ENCODE measurements around the gene SFN. TPM values are rescaled to one million over a fixed set of nuclear protein-coding genes. Genes with fewer than 3 reads are reported as not detected.
A peak's percentile ranks its signal among the peaks of the same experiment; 100 is the strongest.

Gene SFN
- total and polyA plus RNA-seq, 2 of the 13 experiments (the other 11 are each of a cell fraction or from before 2014, with no cell fraction given): 4.3 to 5.6 TPM

DNA sequence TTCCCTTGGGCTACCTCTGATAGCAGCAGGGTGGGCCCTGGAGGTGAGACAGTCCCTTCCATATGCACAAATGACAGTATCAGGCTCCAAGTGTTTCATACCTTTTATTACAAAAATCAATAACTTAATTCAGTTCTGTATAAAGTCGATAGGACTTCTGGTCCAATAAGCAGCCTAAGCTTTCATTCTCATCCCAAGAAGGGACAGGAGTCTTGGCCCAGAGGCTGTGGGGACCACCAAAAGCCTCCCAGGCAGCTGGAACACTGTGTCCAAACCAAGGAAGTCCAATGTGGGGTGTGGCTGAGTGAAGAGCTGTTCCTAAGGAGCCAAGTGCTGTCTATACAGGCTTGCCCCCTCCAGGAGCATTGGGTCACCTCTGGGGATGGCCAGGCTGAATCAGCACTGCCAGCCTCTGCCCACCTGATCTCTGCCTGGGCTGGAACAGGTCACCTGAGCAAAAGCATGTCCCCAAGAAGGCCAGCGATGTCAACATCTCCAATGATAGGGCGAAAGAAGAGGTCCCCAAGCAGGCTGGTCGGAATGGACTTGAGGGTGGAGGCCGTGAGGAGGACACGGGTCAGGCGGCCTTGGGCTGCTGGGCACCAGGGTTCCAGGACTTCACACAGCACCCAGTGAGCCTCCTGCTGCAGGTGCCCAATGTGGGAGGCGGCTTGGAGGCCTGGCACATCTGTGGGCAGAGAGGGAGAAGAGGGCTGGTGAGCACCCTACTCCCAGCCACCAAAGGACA, 48.6 kb downstream of the SFN start (continued):
- TF ChIP-seq ARID3A (IDR thresholded peaks at IDR 0.05; ENCODE audit: low read depth, low read length) (no peak), ASH2L (IDR thresholded peaks at IDR 0.05; ENCODE audit: insufficient read length, low read depth, low read length) (no peak), MXD3 (CRISPR knock-in tag; IDR thresholded peaks at IDR 0.05) (0 out of 2 replicates have a peak, but pooled peaks have one; percentile 27), ZSCAN22 (CRISPR knock-in tag; IDR thresholded peaks at IDR 0.05) (no peak), ZNF567 (CRISPR knock-in tag; IDR thresholded peaks at IDR 0.05; ENCODE audit: borderline replicate concordance) (no peak), RXRB (CRISPR knock-in tag; IDR thresholded peaks at IDR 0.05; ENCODE audit: borderline replicate concordance) (no peak), CHD2 (IDR thresholded peaks at IDR 0.05; ENCODE audit: low read depth, low read length) (no peak), MTA1 (CRISPR knock-in tag; IDR thresholded peaks at IDR 0.05; ENCODE audit: borderline replicate concordance) (no peak), DPF2 (CRISPR knock-in tag; IDR thresholded peaks at IDR 0.05; ENCODE audit: borderline replicate concordance, low read depth) (no peak), ZNF572 (CRISPR knock-in tag; IDR thresholded peaks at IDR 0.05) (no peak), ARNTL (CRISPR knock-in tag; IDR thresholded peaks at IDR 0.05) (no peak), THAP11 (CRISPR knock-in tag; IDR thresholded peaks at IDR 0.05) (no peak)
- TF ChIP-seq, protein P1, sequence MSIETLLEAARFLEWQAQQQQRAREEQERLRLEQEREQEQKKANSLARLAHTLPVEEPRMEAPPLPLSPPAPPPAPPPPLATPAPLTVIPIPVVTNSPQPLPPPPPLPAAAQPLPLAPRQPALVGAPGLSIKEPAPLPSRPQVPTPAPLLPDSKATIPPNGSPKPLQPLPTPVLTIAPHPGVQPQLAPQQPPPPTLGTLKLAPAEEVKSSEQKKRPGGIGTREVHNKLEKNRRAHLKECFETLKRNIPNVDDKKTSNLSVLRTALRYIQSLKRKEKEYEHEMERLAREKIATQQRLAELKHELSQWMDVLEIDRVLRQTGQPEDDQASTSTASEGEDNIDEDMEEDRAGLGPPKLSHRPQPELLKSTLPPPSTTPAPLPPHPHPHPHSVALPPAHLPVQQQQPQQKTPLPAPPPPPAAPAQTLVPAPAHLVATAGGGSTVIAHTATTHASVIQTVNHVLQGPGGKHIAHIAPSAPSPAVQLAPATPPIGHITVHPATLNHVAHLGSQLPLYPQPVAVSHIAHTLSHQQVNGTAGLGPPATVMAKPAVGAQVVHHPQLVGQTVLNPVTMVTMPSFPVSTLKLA (IDR thresholded peaks at IDR 0.05): no peak
- TF ChIP-seq, protein P2, sequence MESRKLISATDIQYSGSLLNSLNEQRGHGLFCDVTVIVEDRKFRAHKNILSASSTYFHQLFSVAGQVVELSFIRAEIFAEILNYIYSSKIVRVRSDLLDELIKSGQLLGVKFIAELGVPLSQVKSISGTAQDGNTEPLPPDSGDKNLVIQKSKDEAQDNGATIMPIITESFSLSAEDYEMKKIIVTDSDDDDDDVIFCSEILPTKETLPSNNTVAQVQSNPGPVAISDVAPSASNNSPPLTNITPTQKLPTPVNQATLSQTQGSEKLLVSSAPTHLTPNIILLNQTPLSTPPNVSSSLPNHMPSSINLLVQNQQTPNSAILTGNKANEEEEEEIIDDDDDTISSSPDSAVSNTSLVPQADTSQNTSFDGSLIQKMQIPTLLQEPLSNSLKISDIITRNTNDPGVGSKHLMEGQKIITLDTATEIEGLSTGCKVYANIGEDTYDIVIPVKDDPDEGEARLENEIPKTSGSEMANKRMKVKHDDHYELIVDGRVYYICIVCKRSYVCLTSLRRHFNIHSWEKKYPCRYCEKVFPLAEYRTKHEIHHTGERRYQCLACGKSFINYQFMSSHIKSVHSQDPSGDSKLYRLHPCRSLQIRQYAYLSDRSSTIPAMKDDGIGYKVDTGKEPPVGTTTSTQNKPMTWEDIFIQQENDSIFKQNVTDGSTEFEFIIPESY (CRISPR knock-in tag; IDR thresholded peaks at IDR 0.05): 0 out of 2 replicates have a peak, but pooled peaks have one; percentile 13
- TF ChIP-seq, protein P3, sequence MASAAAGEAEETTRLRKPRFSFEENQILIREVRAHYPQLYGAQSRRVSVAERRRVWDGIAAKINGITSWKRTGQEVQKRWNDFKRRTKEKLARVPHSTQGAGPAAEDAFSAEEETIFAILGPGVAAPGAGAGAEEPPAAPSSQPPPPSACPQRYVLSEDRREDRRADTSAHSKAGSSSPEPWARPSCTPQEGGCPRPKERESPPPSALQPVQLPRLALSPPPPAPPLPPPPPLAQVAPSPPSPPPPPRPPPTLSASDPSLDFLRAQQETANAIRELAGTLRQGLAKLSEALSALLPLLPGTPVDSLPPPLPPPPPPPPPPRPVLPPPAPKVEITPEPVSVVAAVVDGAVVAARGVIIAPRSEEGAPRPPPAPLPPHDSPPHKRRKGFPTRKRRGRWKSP (CRISPR knock-in tag; IDR thresholded peaks at IDR 0.05): no peak
- TF ChIP-seq, protein P4, sequence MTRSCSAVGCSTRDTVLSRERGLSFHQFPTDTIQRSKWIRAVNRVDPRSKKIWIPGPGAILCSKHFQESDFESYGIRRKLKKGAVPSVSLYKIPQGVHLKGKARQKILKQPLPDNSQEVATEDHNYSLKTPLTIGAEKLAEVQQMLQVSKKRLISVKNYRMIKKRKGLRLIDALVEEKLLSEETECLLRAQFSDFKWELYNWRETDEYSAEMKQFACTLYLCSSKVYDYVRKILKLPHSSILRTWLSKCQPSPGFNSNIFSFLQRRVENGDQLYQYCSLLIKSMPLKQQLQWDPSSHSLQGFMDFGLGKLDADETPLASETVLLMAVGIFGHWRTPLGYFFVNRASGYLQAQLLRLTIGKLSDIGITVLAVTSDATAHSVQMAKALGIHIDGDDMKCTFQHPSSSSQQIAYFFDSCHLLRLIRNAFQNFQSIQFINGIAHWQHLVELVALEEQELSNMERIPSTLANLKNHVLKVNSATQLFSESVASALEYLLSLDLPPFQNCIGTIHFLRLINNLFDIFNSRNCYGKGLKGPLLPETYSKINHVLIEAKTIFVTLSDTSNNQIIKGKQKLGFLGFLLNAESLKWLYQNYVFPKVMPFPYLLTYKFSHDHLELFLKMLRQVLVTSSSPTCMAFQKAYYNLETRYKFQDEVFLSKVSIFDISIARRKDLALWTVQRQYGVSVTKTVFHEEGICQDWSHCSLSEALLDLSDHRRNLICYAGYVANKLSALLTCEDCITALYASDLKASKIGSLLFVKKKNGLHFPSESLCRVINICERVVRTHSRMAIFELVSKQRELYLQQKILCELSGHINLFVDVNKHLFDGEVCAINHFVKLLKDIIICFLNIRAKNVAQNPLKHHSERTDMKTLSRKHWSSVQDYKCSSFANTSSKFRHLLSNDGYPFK (CRISPR knock-in tag; IDR thresholded peaks at IDR 0.05; ENCODE audit: borderline replicate concordance): no peak
- TF ChIP-seq, protein P5, sequence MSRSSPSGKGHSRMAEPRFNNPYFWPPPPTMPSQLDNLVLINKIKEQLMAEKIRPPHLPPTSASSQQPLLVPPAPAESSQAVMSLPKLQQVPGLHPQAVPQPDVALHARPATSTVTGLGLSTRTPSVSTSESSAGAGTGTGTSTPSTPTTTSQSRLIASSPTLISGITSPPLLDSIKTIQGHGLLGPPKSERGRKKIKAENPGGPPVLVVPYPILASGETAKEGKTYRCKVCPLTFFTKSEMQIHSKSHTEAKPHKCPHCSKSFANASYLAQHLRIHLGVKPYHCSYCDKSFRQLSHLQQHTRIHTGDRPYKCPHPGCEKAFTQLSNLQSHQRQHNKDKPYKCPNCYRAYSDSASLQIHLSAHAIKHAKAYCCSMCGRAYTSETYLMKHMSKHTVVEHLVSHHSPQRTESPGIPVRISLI (CRISPR knock-in tag; IDR thresholded peaks at IDR 0.05; ENCODE audit: borderline replicate concordance): no peak

All from HepG2 (cell line).